NT2/D1 (cell line): ENCODE results near the gene PGAM5.

Source experiments
- SUZ12 ChIP-seq: IDR thresholded peaks from 2 replicates; pipeline ENCODE4 v1.6.1; 2011; ENCODE audit not compliant: insufficient read length, insufficient read depth; ENCODE audit errors: extremely low read depth
- YY1 ChIP-seq: IDR thresholded peaks from 2 replicates; pipeline ENCODE4 v1.6.1; 2011; ENCODE audit not compliant: insufficient read length, insufficient read depth
- ZNF274 ChIP-seq: IDR thresholded peaks from 2 replicates; pipeline ENCODE4 v1.6.1; 2011; ENCODE audit warnings: mild to moderate bottlenecking, low read depth, low read length

- no peak for TF ChIP-seq ZNF274
- TF ChIP-seq SUZ12, result no peak
- no peak for TF ChIP-seq YY1
These were observed 48.7 kb downstream of the PGAM5 start for GRCh38 chr12:132759359-132759758.
